ENCODE data around the gene FBXO38.

Gene FBXO38

GRCh38 chr5:148353634-148354033, 30.1 kb upstream of the FBXO38 start:
- Histone ChIP-seq H3K4me3 (ENCODE audit: low read length) (no peak overlapping the region), H3K36me3 (ENCODE audit: control insufficient read depth, insufficient read depth, low read length) (no peaks in the 10 kb centered on the region), H3K27ac (ENCODE audit: low read length) (no peak overlapping the region), H3K4me1 (ENCODE audit: control insufficient read depth, insufficient read depth, low read length) (no peaks in the 10 kb centered on the region), H3K27me3 (ENCODE audit: control insufficient read depth, insufficient read depth, low read length) (no peaks in the 10 kb centered on the region), H3K9me3 (ENCODE audit: control insufficient read depth, insufficient read depth, low read length) (no peaks in the 10 kb centered on the region)
- no peak for DNase-seq (ENCODE audit: low read depth, low spot score)
- no CpG with 5 or more reads among the region's 2 CpGs for WGBS (ENCODE audit: insufficient coverage, insufficient read length)

GRCh38 chr5:148364343-148364742, 19.4 kb upstream of the FBXO38 start:
- Histone ChIP-seq H3K4me3 (ENCODE audit: low read length) (no peak overlapping the region), H3K27me3 (ENCODE audit: control insufficient read depth, insufficient read depth, low read length) (no peaks in the 10 kb centered on the region), H3K27ac (ENCODE audit: low read length) (no peak overlapping the region), H3K4me1 (ENCODE audit: control insufficient read depth, insufficient read depth, low read length) (no peaks in the 10 kb centered on the region), H3K36me3 (ENCODE audit: control insufficient read depth, insufficient read depth, low read length) (no peaks in the 10 kb centered on the region), H3K9me3 (ENCODE audit: control insufficient read depth, insufficient read depth, low read length) (no peaks in the 10 kb centered on the region)
- no peak for DNase-seq (ENCODE audit: low read depth, low spot score)

GRCh38 chr5:148368299-148368698, 15.5 kb upstream of the FBXO38 start:
- H3K27me3 ChIP-seq (ENCODE audit: control insufficient read depth, insufficient read depth, low read length): no peaks in the 10 kb centered on the region
- H3K4me3 ChIP-seq (ENCODE audit: low read length): no peak overlapping the region
- no peak overlapping the region for H3K27ac ChIP-seq (ENCODE audit: low read length)
- no peaks in the 10 kb centered on the region for H3K9me3 ChIP-seq (ENCODE audit: control insufficient read depth, insufficient read depth, low read length)
- no peak for DNase-seq (ENCODE audit: low read depth, low spot score)
- no peaks in the 10 kb centered on the region for H3K36me3 ChIP-seq (ENCODE audit: control insufficient read depth, insufficient read depth, low read length)
- H3K4me1 ChIP-seq (ENCODE audit: control insufficient read depth, insufficient read depth, low read length): no peaks in the 10 kb centered on the region

- no peaks in the 10 kb centered on the region for H3K4me1 ChIP-seq (ENCODE audit: control insufficient read depth, insufficient read depth, low read length)
- no peak for DNase-seq (ENCODE audit: low read depth, low spot score)
- H3K4me3 ChIP-seq (ENCODE audit: low read length): no peak overlapping the region
- no peaks in the 10 kb centered on the region for H3K27me3 ChIP-seq (ENCODE audit: control insufficient read depth, insufficient read depth, low read length)
- WGBS (ENCODE audit: insufficient coverage, insufficient read length): no CpG with 5 or more reads among the region's 2 CpGs
- no peaks in the 10 kb centered on the region for H3K9me3 ChIP-seq (ENCODE audit: control insufficient read depth, insufficient read depth, low read length)
- H3K27ac ChIP-seq (ENCODE audit: low read length): no peak overlapping the region
- no peaks in the 10 kb centered on the region for H3K36me3 ChIP-seq (ENCODE audit: control insufficient read depth, insufficient read depth, low read length)
Observed at GRCh38 chr5:148372166-148372725, 11.5 kb upstream of the FBXO38 start.

GRCh38 chr5:148372893-148373292, 10.9 kb upstream of the FBXO38 start:
- no peaks in the 10 kb centered on the region for H3K9me3 ChIP-seq (ENCODE audit: control insufficient read depth, insufficient read depth, low read length)
- H3K27ac ChIP-seq (ENCODE audit: low read length): no peak overlapping the region
- DNase-seq (ENCODE audit: low read depth, low spot score): no peak
- no peaks in the 10 kb centered on the region for H3K4me1 ChIP-seq (ENCODE audit: control insufficient read depth, insufficient read depth, low read length)
- H3K4me3 ChIP-seq (ENCODE audit: low read length): no peak overlapping the region
- no peaks in the 10 kb centered on the region for H3K27me3 ChIP-seq (ENCODE audit: control insufficient read depth, insufficient read depth, low read length)
- no peaks in the 10 kb centered on the region for H3K36me3 ChIP-seq (ENCODE audit: control insufficient read depth, insufficient read depth, low read length)

- no CpG with 5 or more reads among the region's 3 CpGs for WGBS (ENCODE audit: insufficient coverage, insufficient read length)
Observed at GRCh38 chr5:148374690-148375360, 8.9 kb upstream of the FBXO38 start.

GRCh38 chr5:148376198-148376597, 7.6 kb upstream of the FBXO38 start:
- H3K27me3 ChIP-seq (ENCODE audit: control insufficient read depth, insufficient read depth, low read length): no peaks in the 10 kb centered on the region
- DNase-seq (ENCODE audit: low read depth, low spot score): no peak
- H3K36me3 ChIP-seq (ENCODE audit: control insufficient read depth, insufficient read depth, low read length): no peaks in the 10 kb centered on the region
- H3K4me3 ChIP-seq (ENCODE audit: low read length): no peak overlapping the region
- H3K4me1 ChIP-seq (ENCODE audit: control insufficient read depth, insufficient read depth, low read length): no peaks in the 10 kb centered on the region
- H3K27ac ChIP-seq (ENCODE audit: low read length): no peak overlapping the region
- no CpG with 5 or more reads among the region's 4 CpGs for WGBS (ENCODE audit: insufficient coverage, insufficient read length)
- H3K9me3 ChIP-seq (ENCODE audit: control insufficient read depth, insufficient read depth, low read length): no peaks in the 10 kb centered on the region

More at GRCh38 chr5:148374690-148375360, 8.9 kb upstream of the FBXO38 start:
- Histone ChIP-seq H3K36me3 (ENCODE audit: control insufficient read depth, insufficient read depth, low read length) (no peaks in the 10 kb centered on the region), H3K9me3 (ENCODE audit: control insufficient read depth, insufficient read depth, low read length) (no peaks in the 10 kb centered on the region), H3K27me3 (ENCODE audit: control insufficient read depth, insufficient read depth, low read length) (no peaks in the 10 kb centered on the region), H3K27ac (ENCODE audit: low read length) (no peak overlapping the region), H3K4me1 (ENCODE audit: control insufficient read depth, insufficient read depth, low read length) (no peaks in the 10 kb centered on the region), H3K4me3 (ENCODE audit: low read length) (no peak overlapping the region)
- DNase-seq (ENCODE audit: low read depth, low spot score): peak; percentile 41

- Histone ChIP-seq H3K27me3 (ENCODE audit: control insufficient read depth, insufficient read depth, low read length) (no peaks in the 10 kb centered on the region), H3K4me1 (ENCODE audit: control insufficient read depth, insufficient read depth, low read length) (no peaks in the 10 kb centered on the region), H3K36me3 (ENCODE audit: control insufficient read depth, insufficient read depth, low read length) (no peaks in the 10 kb centered on the region), H3K9me3 (ENCODE audit: control insufficient read depth, insufficient read depth, low read length) (no peaks in the 10 kb centered on the region), H3K27ac (ENCODE audit: low read length) (no peak overlapping the region), H3K4me3 (ENCODE audit: low read length) (no peak overlapping the region)
- no CpG with 5 or more reads among the region's 3 CpGs for WGBS (ENCODE audit: insufficient coverage, insufficient read length)
- DNase-seq (ENCODE audit: low read depth, low spot score): no peak
Observed at GRCh38 chr5:148378670-148379069, 5.1 kb upstream of the FBXO38 start.

- H3K4me3 ChIP-seq (ENCODE audit: low read length): no peak overlapping the region
- no peak for DNase-seq (ENCODE audit: low read depth, low spot score)
- H3K9me3 ChIP-seq (ENCODE audit: control insufficient read depth, insufficient read depth, low read length): no peaks in the 10 kb centered on the region
- no peak overlapping the region for H3K27ac ChIP-seq (ENCODE audit: low read length)
- H3K36me3 ChIP-seq (ENCODE audit: control insufficient read depth, insufficient read depth, low read length): no peaks in the 10 kb centered on the region
- no peaks in the 10 kb centered on the region for H3K27me3 ChIP-seq (ENCODE audit: control insufficient read depth, insufficient read depth, low read length)
- no peaks in the 10 kb centered on the region for H3K4me1 ChIP-seq (ENCODE audit: control insufficient read depth, insufficient read depth, low read length)
Observed at GRCh38 chr5:148379340-148379739, 4.4 kb upstream of the FBXO38 start.

- H3K9me3 ChIP-seq (ENCODE audit: control insufficient read depth, insufficient read depth, low read length): no peaks in the 10 kb centered on the region
- no peaks in the 10 kb centered on the region for H3K36me3 ChIP-seq (ENCODE audit: control insufficient read depth, insufficient read depth, low read length)
- H3K4me3 ChIP-seq (ENCODE audit: low read length): no peak overlapping the region
- WGBS (ENCODE audit: insufficient coverage, insufficient read length): no CpG with 5 or more reads among the region's 3 CpGs
- no peak for DNase-seq (ENCODE audit: low read depth, low spot score)
- H3K4me1 ChIP-seq (ENCODE audit: control insufficient read depth, insufficient read depth, low read length): no peaks in the 10 kb centered on the region
- H3K27ac ChIP-seq (ENCODE audit: low read length): no peak overlapping the region
- no peaks in the 10 kb centered on the region for H3K27me3 ChIP-seq (ENCODE audit: control insufficient read depth, insufficient read depth, low read length)
Observed at GRCh38 chr5:148381906-148382305, 1.9 kb upstream of the FBXO38 start.

- Histone ChIP-seq H3K4me1 (ENCODE audit: control insufficient read depth, insufficient read depth, low read length) (no peaks in the 10 kb centered on the region), H3K4me3 (ENCODE audit: low read length) (peak overlapping the region; percentile 77; the same call in 1 of the 2 replicates), H3K27ac (ENCODE audit: low read length) (no peak overlapping the region), H3K27me3 (ENCODE audit: control insufficient read depth, insufficient read depth, low read length) (no peaks in the 10 kb centered on the region), H3K36me3 (ENCODE audit: control insufficient read depth, insufficient read depth, low read length) (no peaks in the 10 kb centered on the region), H3K9me3 (ENCODE audit: control insufficient read depth, insufficient read depth, low read length) (no peaks in the 10 kb centered on the region)
- no peak for DNase-seq (ENCODE audit: low read depth, low spot score)
- no CpG with 5 or more reads among the region's 4 CpGs for WGBS (ENCODE audit: insufficient coverage, insufficient read length)
Observed at GRCh38 chr5:148382961-148383360, 797 bp upstream of the FBXO38 start.

Measured in iPS DF 6.9 (cell line).